H9 (cell line): ENCODE results near the gene FOSL2. TPM values are rescaled to one million over a fixed set of nuclear protein-coding genes. Genes with fewer than 3 reads are reported as not detected.

Source experiments
- DNase-seq: peaks from one replicate; pipeline ENCODE4 v3.0.0-alpha.2; 2017
- H2AFZ ChIP-seq: one replicate; pipeline ENCODE4 v1.6.1; 2013; ENCODE audit warnings: mild to moderate bottlenecking, low read length, control low read depth, moderate library complexity
- H2AK5ac ChIP-seq: 2 replicates; pipeline ENCODE4 v1.6.1; 2013; ENCODE audit warnings: low read length, control low read depth, mixed read lengths; ENCODE audit not compliant: insufficient read length
- H2BK120ac ChIP-seq: one replicate; pipeline ENCODE4 v1.6.1; 2013; ENCODE audit warnings: low read depth, mild to moderate bottlenecking, low read length, control low read depth, inconsistent platforms; ENCODE audit not compliant: poor library complexity, severe bottlenecking
- H2BK12ac ChIP-seq: 2 replicates; pipeline ENCODE4 v1.6.1; 2013; ENCODE audit warnings: low read length, control low read depth, mixed read lengths, low read depth; ENCODE audit not compliant: insufficient read length
- H2BK15ac ChIP-seq: 2 replicates; pipeline ENCODE4 v1.6.1; 2013; ENCODE audit warnings: low read depth, low read length, control low read depth
- H2BK20ac ChIP-seq: one replicate; pipeline ENCODE4 v1.6.1; 2013; ENCODE audit warnings: low read depth, mild to moderate bottlenecking, low read length, control low read depth, inconsistent platforms; ENCODE audit not compliant: poor library complexity, severe bottlenecking
- H2BK5ac ChIP-seq: 2 replicates; pipeline ENCODE4 v1.6.1; 2013; ENCODE audit warnings: low read length, control low read depth, mixed read lengths; ENCODE audit not compliant: insufficient read length
- H3K14ac ChIP-seq: 2 replicates; pipeline ENCODE4 v1.6.1; 2013; ENCODE audit warnings: low read length, control low read depth; ENCODE audit not compliant: insufficient read depth
- H3K18ac ChIP-seq: 2 replicates; pipeline ENCODE4 v1.6.1; 2013; ENCODE audit warnings: low read depth, mild to moderate bottlenecking, mixed read lengths, low read length, control low read depth; ENCODE audit not compliant: insufficient read length
- H3K23ac ChIP-seq: 2 replicates; pipeline ENCODE4 v1.6.1; 2013; ENCODE audit warnings: low read length, control low read depth, mixed read lengths, low read depth; ENCODE audit not compliant: insufficient read length
- H3K23me2 ChIP-seq: 2 replicates; pipeline ENCODE4 v1.6.1; 2013; ENCODE audit warnings: low read depth, mild to moderate bottlenecking, mixed read lengths, low read length, control low read depth; ENCODE audit not compliant: insufficient read length, poor library complexity, severe bottlenecking
- H3K27ac ChIP-seq: 2 replicates; pipeline ENCODE4 v1.5.1; 2013; ENCODE audit warnings: low read length, control low read depth, mixed read lengths, low read depth; ENCODE audit not compliant: insufficient read length
- H3K27me3 ChIP-seq: 2 replicates; pipeline ENCODE4 v1.6.1; 2013; ENCODE audit warnings: low read length, control low read depth, inconsistent platforms; ENCODE audit not compliant: insufficient read depth
- H3K4ac ChIP-seq: 2 replicates; pipeline ENCODE4 v1.6.1; 2013; ENCODE audit warnings: low read depth, mild to moderate bottlenecking, control low read depth, inconsistent platforms, low read length, moderate library complexity
- H3K4me1 ChIP-seq: 2 replicates; pipeline ENCODE4 v1.6.1; 2013; ENCODE audit warnings: low read length, control low read depth, inconsistent platforms; ENCODE audit not compliant: insufficient read depth
- H3K4me2 ChIP-seq: 2 replicates; pipeline ENCODE4 v1.6.1; 2013; ENCODE audit warnings: low read length, control low read depth, mixed read lengths; ENCODE audit not compliant: insufficient read length, insufficient read depth
- H3K56ac ChIP-seq: 2 replicates; pipeline ENCODE4 v1.6.1; 2013; ENCODE audit warnings: low read depth, mild to moderate bottlenecking, mixed read lengths, low read length, control low read depth; ENCODE audit not compliant: insufficient read length
- H3K79me1 ChIP-seq: 2 replicates; pipeline ENCODE4 v1.6.1; 2013; ENCODE audit warnings: low read depth, mild to moderate bottlenecking, moderate library complexity, low read length, control low read depth, inconsistent platforms; ENCODE audit not compliant: insufficient read depth, poor library complexity, severe bottlenecking
- H3K79me2 ChIP-seq: 2 replicates; pipeline ENCODE4 v1.6.1; 2013; ENCODE audit warnings: low read length, control low read depth, inconsistent platforms; ENCODE audit not compliant: insufficient read depth
- H3K9ac ChIP-seq: 2 replicates; pipeline ENCODE4 v1.6.1; 2013; ENCODE audit warnings: low read length, control low read depth, mixed read lengths; ENCODE audit not compliant: insufficient read length; ENCODE audit errors: extremely low read depth
- H3K9me3 ChIP-seq: one replicate; pipeline ENCODE4 v1.6.1; 2013; ENCODE audit warnings: low read depth, low read length, inconsistent platforms; ENCODE audit not compliant: control insufficient read depth
- H3T11ph ChIP-seq: one replicate; pipeline ENCODE4 v1.6.1; 2013; ENCODE audit warnings: mild to moderate bottlenecking, low read length, control low read depth, inconsistent platforms
- H4K20me1 ChIP-seq: one replicate; pipeline ENCODE4 v1.6.1; 2013; ENCODE audit not compliant: control insufficient read depth, insufficient read length, insufficient read depth
- H4K5ac ChIP-seq: 2 replicates; pipeline ENCODE4 v1.6.1; 2013; ENCODE audit warnings: low read depth, mild to moderate bottlenecking, mixed read lengths, low read length, control low read depth; ENCODE audit not compliant: insufficient read length
- H4K8ac ChIP-seq: replicated peaks from 2 replicates; pipeline ENCODE4 v1.6.1; 2013; ENCODE audit warnings: low read length, control low read depth, mixed read lengths, low read depth; ENCODE audit not compliant: insufficient read length
- H4K91ac ChIP-seq: 2 replicates; pipeline ENCODE4 v1.6.1; 2013; ENCODE audit warnings: low read depth, mild to moderate bottlenecking, moderate library complexity, mixed read lengths, low read length, control low read depth; ENCODE audit not compliant: insufficient read length
- H3K27ac Mint-ChIP-seq, 3 experiments: 2 replicates in 2 of 3; 3 replicates in 1 of 3; pipeline ENCODE4 v1.8.0; 2020 to 2021; ENCODE audit warnings: mixed read lengths in 3 of 3, mild to moderate bottlenecking in 1 of 3, moderate library complexity in 1 of 3
- H3K27me3 Mint-ChIP-seq: 2 replicates; pipeline ENCODE4 v1.8.0; 2021; ENCODE audit warnings: low read depth, mild to moderate bottlenecking, moderate library complexity, mixed read lengths
- H3K36me3 Mint-ChIP-seq, 3 experiments: 2 replicates in 2 of 3; 3 replicates in 1 of 3; pipeline ENCODE4 v1.8.0; 2020 to 2021; ENCODE audit warnings: low read depth in 3 of 3, mixed read lengths in 3 of 3; ENCODE audit not compliant: insufficient read depth in 1 of 3
- H3K4me1 Mint-ChIP-seq, 2 experiments: 2 replicates each; pipeline ENCODE4 v1.8.0; 2020; ENCODE audit warnings: mixed read lengths in 2 of 2
- H3K4me3 Mint-ChIP-seq, 2 experiments: 2 replicates in 1 of 2; 3 replicates in 1 of 2; pipeline ENCODE4 v1.8.0; 2020 to 2021; ENCODE audit warnings: mild to moderate bottlenecking in 2 of 2, mixed read lengths in 2 of 2, moderate library complexity in 1 of 2
- H3K9me3 Mint-ChIP-seq, 2 experiments: 2 replicates in 1 of 2; 3 replicates in 1 of 2; pipeline ENCODE4 v1.8.0; 2020; ENCODE audit warnings: mild to moderate bottlenecking in 2 of 2, mixed read lengths in 2 of 2, moderate library complexity in 1 of 2
- WGBS: extraction: QIAGEN DNeasy Blood & Tissue Kit; methylation state at CpG from one replicate; pipeline ENCODE4 v1.1.7; 2013; ENCODE audit warnings: missing lambda C conversion rate, low lambda C conversion rate, mixed read lengths; ENCODE audit not compliant: insufficient read length; ENCODE audit errors: extremely low coverage; 5-methylcytosine and 5-hydroxymethylcytosine counted together
- total RNA-seq: library from RNA; stranded (reverse); gene quantifications from 2 replicates; pipeline ENCODE4 v1.2.1, GENCODE V29; 2021
- TF ChIP-seq, protein P1 (sequence below): fragments of 200-600 bp; sonication (generic); conservative IDR thresholded peaks from 3 replicates; pipeline ENCODE4 v1.8.0; 2021; ENCODE audit warnings: antibody characterized with exemption, mild to moderate bottlenecking

Gene FOSL2
- total RNA-seq, 1 experiment from 2014 or later, result 7.4 TPM

DNA sequence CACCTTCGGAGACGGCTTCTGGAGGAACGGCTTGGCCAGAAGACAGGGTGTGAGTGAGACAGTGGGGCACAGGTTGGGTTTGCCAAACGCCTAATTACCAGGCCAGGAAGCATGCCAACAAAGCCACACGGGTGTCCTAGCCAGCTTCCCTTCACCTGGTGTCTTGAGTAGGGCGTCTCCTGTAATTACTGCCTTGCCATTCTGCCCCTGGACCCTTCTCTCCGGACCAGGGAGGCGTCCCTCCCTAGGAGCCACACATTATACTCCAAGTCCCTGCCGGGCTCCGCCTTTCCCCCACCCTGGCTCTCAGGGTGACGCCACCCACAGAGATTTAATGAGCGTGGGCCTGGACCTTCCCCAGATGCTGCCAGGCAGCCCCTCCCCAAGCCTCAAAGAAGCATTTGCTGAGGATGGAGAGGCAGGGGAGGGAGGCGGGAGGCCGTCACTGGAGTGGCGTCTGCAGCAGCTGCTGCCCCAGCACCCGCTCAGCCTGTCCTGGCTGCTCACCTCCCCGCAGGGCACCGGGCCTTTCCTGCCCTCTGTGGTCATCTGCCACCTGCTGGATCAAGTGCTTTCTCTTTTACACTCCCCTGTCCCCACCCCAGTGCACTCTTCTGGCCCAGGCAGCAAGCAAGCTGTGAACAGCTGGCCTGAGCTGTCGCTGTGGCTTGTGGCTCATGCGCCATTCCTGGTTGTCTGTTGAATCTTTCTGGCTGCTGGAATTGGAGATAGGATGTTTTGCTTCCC is 20.7 kb downstream of the FOSL2 start:
- Histone ChIP-seq H3K23me2 (no peaks in the 10 kb centered on the region), H3K4ac (no peak overlapping the region), H2AFZ (no peak overlapping the region), H3T11ph (no peak overlapping the region), H3K9ac (no peak overlapping the region), H3K18ac (no peak overlapping the region), H3K79me1 (no peaks in the 10 kb centered on the region), H2BK12ac (no peak overlapping the region), H3K4me1 (peaks cover 2% of the 10 kb centered on the region; the same call in 1 of the 2 replicates), H2BK15ac (no peak overlapping the region), H3K27me3 (no peaks in the 10 kb centered on the region), H2BK5ac (no peak overlapping the region), H4K91ac (no peak overlapping the region), H2AK5ac (no peak overlapping the region), H3K14ac (peak overlapping the region; percentile 24; the same call in 1 of the 2 replicates), H3K56ac (no peak overlapping the region), H4K20me1 (no peaks in the 10 kb centered on the region), H3K23ac (no peak overlapping the region), H3K4me2 (no peak overlapping the region), H2BK20ac (no peak overlapping the region), H3K27ac (no peak overlapping the region), H3K79me2 (no peaks in the 10 kb centered on the region), H4K8ac (no peak overlapping the region), H4K5ac (no peak overlapping the region), H2BK120ac (no peak overlapping the region), H3K9me3 (no peaks in the 10 kb centered on the region)
- peak; percentile 72 for DNase-seq
- peak overlapping the region in 1 of 3 experiments; percentile 60; a peak in 2 of 7 replicates for H3K27ac Mint-ChIP-seq
- TF ChIP-seq, protein P1, sequence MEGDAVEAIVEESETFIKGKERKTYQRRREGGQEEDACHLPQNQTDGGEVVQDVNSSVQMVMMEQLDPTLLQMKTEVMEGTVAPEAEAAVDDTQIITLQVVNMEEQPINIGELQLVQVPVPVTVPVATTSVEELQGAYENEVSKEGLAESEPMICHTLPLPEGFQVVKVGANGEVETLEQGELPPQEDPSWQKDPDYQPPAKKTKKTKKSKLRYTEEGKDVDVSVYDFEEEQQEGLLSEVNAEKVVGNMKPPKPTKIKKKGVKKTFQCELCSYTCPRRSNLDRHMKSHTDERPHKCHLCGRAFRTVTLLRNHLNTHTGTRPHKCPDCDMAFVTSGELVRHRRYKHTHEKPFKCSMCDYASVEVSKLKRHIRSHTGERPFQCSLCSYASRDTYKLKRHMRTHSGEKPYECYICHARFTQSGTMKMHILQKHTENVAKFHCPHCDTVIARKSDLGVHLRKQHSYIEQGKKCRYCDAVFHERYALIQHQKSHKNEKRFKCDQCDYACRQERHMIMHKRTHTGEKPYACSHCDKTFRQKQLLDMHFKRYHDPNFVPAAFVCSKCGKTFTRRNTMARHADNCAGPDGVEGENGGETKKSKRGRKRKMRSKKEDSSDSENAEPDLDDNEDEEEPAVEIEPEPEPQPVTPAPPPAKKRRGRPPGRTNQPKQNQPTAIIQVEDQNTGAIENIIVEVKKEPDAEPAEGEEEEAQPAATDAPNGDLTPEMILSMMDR, result peak; percentile 43; the same call in 2 of the 3 replicates
- peak overlapping the region in 1 of 2 experiments; percentile 44; a peak in 1 of 5 replicates for H3K4me3 Mint-ChIP-seq
- H3K27me3 Mint-ChIP-seq, result no peaks in the 10 kb centered on the region
- H3K9me3 Mint-ChIP-seq, result no peaks in the 10 kb centered on the region
- peaks cover 12 to 28% of the 10 kb centered on the region in 2 experiments for H3K4me1 Mint-ChIP-seq
- peaks cover 4 to 22% (median 12%) of the 10 kb centered on the region in 3 experiments; a peak in 5 of 7 replicates for H3K36me3 Mint-ChIP-seq
- no CpG with 5 or more reads among the region's 20 CpGs for WGBS
